HG03565 (cell line): ENCODE data around the gene CACNA1B.
"Not testable (repeated sequence)": the region's sequence is repeated elsewhere in the genome, so short reads cannot be mapped to it uniquely, and the experiment has no call there.

Source experiments
- ATAC-seq: cut with Tn5 transposase; IDR thresholded peaks from one replicate; pipeline ENCODE4 v1.9.1; 2021; ENCODE audit warnings: mild to moderate bottlenecking, moderate library complexity; ENCODE audit not compliant: unreplicated experiment

The CACNA1B gene

DNA sequence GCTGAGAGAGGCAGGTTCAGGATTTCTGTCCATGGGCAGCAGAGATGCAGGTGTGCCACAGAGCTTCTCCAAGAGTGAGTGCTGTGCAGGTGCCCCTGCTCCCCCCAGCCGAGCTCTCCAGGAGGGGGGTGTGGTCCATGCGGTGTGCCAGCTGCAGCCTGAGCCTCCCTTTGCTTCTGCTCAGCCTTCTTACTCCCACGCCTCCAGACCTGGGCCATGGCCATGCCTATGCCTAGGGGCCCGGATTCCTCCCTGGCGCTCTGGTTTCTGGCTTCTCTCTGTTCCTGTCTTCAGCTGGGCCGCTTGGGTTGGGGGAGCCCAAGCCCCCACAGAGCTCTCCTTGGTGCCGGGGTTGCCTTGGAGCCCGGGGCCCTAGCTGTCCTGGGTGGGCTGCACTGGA lies 133.3 kb downstream of the CACNA1B start:
- ATAC-seq, result no peak

DNA sequence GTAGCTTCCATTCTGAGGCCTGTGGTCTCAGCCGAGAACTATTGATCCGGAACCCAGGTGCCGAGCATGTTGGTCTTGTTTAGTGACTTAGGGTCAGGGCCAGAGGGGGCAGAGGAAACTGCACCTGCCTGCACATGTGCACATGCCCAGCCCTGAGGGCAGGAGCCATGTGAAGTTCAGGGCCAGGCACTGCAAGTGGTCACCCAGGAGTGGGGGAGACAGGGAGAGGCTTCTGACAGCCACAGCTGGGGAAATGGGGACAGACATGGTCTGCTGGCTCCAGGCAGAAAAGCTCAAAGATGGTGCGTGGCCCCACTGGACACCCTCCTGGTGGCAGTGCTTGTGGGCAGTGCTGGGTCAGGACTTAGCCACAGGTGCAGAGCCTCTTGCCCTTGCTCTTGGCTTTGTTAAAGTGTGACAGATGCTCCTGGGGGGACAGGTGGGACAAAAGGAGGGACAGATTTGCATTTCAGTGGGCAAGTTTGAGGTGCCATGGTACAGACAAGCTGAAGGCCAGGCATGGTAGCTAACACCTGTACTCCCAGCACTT lies 134.4 kb downstream of the CACNA1B start:
- ATAC-seq, result no peak

DNA sequence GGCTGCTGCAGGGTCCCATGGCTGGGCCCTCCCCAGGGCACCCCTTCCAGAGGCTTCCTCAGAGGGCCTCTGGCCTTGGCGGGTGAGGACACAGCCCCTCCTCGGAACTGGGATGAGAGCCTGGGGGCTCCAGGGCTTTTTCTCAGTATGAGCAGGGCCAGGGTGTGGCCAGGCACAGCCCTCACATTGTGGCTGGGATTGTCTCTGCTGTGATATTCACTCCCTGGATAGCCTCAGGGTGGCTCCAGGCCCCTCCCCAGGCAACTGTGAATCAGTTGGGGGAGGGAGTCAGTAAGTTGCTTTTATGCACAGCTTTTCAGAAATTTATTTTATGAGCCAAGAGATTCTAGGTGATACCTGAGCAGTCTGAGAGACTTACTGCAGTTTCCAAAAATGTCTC lies 135.7 kb downstream of the CACNA1B start:
- ATAC-seq, result no peak

DNA sequence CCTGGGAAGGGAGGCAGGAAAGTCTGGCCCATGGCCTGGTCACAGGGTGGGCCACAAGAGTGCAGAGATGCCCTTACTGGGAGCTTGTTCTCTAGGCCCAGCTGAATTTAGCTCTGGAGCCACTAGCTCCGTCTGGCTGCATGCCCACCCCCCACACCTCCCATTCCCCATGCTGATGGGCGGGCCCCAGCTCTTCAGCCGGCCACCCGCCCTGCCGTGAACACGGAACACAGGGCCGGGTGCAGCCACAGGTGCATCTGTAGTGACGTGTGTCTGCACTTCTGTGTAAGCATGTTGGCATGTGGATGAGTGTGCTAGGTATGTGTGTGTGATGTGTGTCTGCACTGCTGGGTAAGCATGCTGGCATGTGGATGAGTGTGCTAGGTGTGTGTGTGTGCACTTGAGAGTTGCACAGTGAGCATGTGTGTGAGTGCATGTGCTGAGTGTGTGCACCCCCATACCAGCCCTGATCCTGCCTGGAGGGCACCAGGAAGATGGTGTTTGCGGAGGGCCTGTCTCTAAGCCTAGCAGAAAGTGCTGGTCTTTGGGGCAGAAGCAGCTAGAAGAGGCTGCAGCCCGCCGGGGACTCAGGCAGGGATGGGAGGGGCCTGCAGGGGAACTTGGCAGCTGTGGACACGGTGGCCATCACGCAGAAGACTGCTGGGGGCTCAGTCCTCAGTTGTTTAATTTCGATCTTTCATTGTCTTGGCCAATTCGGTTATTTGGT lies 136.4 kb downstream of the CACNA1B start:
- ATAC-seq, result no peak

DNA sequence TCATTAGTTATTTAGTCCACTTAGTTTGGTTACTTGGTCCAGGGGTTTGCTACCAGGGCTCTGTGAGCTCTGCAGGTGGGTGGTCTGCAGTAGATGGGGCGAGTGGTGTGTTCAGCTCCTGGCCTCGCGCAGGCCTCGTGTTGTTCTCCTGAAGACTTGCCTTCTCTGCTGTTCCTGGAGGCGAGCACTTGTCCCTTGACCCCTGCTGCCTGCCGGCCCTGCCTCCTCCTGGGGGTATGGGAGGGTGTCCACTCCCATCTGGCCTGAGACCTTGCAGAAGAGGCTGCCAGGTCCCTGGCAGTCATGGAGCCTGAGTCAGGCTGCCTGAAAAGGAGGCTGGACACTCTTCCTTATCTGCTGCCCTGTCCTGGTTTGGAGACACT lies 137.0 kb downstream of the CACNA1B start:
- ATAC-seq, result no peak

DNA sequence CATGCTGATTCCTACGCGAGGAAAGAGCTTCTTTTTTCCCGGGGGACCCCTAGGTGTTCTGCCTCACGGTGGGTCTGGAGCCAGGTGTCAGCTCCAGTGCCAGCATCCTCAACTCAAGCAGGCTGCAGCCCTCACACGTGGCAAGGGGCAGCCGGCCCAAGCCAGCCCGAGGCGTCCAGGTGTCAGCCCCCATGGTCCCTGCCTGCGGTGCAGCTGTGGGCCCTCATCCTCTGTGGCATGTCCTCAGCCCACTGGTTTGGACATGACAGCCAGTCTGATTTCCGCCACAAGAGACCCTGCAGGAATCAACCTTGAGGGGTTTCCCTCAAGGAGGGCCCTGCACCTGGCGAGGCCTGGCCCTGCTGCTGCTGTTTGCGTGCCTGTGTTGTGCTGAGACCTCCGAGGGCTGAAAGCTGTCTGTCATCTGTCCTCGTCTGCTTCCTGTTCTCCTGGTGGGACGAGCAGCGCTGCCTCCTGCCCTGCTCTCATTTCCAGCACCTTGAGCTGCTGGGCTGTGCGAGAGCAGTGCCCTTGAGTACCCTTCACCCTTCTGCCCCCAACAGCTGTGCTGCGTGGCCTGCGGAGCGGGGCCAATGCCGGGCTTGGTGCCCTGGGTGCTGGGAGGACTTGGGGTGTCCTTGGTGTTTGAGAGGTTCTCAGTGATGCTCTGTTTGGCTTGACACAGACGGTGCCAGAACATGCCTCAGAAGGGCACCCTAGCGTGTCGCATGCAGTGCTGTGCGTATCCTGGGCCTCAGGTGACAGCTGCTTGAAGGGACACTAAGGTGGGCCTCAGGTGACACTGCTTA lies 137.6 kb downstream of the CACNA1B start:
- no peak for ATAC-seq

DNA sequence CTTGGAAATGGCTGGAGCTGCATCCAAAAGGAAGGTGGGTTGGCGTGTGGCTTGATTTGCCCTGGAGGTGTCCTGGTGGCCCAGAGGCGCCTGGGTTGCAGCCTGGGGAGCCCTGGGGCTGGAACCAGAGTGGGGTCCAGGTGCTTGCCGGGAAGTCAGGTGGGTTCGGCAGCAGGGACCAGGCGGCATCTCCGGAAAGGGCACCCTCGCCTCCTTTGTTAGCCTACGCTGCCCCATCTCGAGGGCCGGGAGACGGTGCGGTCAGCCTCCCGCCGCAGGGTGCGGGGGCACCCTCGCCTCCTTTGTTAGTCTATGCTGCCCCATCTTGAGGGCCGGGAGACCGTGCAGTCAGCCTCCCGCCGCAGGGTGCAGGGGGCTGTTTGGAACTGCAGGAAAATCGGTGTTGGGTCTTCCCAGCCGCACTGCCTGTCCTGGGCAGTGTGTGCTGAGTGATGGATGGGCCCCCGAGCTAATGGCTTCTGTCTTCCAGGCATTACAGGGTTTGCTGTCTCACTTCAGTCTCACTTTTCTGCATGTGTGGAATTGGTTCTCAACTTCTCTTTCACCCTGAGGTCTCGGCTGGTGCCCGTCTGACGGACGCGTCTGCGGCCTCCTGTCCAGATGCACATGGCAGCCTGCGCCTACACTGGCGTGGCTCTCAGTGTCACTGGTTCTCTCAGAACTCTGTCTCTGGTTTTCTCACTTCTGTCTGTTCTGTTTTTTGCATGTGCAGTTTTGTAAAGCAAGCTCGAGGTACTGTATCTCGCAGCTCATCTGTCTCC lies 139.0 kb downstream of the CACNA1B start:
- no peak for ATAC-seq

DNA sequence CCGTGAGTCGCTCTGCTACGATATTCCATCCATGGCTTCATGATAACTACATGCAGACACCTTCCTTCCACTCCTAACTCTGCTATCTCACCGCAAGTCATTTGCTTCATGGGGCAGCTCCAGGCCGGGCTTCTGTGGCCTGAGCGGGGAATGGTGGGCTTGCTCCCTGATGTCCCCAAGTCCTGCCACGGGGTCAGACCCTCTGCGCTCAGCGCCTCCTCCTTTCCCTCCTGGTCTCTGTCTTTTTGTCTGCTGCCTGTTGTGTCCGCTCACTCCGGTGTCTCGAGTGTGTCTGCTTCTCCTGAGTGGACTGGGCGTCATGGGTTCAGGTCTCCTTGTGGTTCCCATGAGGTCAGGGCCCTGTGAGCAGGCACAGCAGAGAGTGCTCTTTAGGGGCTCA lies 139.6 kb downstream of the CACNA1B start:
- no peak for ATAC-seq

DNA sequence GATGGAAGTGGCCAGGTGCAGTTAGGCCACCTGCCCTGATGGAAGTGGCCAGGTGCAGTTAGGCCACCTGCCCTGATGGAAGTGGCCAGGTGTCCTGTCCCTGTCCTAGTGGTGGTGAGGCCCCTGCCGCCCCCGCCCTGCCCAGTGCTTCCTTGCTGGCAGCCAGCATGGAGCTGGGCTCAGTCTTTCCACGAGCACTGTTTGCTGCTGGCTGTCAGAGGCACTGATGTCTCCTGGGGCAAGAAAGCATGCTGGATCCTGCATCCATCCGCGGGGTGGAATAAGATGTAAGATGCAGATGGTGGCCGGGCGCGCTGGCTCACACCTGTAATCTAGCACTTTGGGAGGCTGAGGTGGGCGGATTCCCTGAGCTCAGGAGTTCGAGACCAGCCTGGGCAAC lies 141.9 kb downstream of the CACNA1B start:
- not testable (repeated sequence) for ATAC-seq

DNA sequence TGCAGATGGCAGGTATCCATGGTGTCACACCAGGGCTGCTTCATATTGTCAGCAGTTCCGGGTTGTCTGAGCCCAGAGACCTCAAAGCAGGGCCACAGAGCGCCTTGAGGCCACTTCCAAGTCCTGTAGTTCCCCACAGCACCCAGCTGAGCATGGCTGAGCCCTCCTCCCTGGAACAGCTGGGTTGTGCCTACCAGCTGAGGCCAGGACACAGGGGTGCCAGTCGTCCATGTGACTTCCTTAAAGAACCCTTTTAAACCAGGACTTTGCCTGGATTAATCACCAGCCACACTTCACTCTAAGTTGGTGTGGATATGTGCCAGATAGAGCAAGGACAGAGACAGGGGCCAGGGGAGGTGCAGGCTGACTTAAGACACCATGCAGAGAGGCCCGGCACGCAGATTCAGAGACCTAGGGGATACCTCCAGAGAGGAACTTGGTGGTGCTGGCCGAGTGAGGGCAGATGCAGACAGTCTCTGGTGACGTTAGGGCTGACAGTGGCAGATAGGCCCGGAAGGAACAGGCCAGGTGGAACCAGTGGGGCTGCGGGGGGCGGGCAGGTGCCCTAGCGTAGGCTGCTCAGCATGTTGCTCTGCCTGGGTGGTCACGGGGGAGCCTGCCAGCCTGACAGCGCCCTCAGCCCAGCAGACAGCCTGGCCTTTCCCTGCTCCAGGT lies 142.7 kb downstream of the CACNA1B start:
- no peak for ATAC-seq

DNA sequence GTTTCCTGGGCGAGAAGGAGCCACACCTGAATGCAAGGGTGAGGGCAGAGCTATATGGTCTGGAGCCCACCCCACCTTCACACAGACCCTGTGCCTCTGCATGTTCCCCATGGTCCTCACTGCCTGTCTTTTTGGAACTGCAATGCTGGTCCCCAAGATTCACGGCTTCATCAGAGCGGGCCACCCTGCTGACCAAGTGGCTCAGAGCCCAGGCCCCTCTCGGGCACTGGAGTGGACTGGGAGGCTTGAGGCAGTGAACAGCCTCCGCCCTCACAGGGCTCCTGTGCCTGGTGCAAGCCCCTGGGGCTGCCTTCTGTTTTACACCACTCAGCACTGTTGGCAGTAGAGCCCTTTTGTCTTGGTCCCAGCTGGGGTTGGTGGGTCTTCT lies 143.2 kb downstream of the CACNA1B start:
- no peak for ATAC-seq

DNA sequence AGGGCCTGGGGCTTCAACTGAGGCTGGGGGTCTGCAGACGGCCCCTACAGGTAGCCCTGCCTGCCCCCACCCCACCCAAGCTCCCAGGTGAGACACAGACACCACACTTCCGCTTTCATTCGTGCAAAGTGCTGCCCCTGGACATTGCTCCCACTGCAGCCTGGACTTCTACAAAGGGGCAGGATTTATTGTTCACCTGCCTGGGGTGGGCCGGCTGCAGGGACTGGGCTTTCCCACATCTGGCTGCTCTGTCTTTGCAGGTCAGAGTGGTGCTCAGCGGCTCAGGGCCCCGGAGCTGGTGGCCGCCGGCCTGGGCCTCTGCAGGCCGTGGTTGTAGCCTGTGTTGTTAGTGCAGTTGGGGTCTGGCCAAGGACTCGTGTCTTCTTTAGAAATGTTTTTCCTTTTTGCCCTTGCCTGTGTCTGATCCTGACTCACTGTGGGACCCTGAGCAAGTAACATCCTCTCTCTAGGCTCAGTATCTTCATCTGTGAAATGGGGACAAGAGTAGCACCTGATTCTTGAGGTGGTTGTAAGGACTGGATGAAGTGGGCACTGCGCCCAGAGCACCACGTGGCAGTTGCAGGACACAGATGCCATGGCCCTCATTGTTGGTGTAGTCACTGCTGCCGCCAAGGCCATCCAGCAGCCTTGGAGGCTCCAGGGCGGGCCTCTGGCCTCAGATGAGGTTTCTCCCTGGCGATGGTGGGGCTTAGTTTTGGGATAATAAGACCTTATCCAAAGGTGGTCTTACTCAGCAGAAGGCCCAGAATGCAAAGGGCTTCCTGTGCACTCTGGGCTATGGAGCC lies 143.9 kb downstream of the CACNA1B start:
- no peak for ATAC-seq

DNA sequence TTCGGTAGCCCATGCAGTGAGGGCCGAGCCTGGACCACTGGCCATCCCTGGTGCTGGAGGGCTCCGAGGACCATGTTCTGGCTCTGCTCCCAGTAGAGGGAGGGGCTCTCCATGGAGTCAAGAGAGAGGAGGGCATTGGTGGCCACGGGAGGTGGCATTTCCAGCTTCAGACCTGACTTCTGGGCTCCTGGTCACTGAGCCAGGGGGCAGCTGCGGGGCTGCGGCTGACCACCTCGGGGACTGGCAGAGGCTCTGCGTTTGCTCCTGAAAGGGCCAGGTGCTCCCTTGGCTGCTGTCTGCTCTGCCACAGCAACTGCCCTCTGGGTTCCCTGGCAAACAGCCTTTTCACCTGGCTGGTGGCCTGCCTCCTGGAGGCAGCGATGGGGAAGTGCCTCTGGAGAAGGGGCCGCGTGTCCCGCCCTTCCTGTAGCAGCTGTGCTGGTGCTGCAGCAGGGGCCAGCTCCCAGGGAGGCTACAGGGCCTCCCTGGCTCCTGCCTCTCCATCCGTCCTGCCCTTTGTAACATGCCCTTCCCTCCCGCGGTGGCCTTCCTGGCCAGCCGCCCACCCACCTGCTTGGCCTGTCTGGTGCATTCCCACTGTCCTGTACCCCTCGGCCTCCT lies 144.6 kb downstream of the CACNA1B start:
- no peak for ATAC-seq

DNA sequence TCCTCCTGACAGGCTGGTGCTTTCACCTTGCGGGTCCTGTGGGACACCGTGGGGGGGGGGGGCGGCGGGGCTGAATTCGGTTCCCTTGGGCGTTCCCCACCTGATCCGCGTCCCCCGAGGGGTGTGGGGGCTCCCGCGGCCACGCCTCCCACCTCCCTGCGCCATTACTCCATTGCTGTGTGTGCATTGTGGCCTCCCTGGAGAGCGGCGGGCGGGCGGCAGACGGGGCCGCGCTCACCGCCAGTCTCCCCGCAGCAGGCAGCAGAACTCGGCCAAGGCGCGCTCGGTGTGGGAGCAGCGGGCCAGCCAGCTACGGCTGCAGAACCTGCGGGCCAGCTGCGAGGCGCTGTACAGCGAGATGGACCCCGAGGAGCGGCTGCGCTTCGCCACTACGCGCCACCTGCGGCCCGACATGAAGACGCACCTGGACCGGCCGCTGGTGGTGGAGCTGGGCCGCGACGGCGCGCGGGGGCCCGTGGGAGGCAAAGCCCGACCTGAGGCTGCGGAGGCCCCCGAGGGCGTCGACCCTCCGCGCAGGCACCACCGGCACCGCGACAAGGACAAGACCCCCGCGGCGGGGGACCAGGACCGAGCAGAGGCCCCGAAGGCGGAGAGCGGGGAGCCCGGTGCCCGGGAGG lies 145.3 kb downstream of the CACNA1B start:
- no peak for ATAC-seq

DNA sequence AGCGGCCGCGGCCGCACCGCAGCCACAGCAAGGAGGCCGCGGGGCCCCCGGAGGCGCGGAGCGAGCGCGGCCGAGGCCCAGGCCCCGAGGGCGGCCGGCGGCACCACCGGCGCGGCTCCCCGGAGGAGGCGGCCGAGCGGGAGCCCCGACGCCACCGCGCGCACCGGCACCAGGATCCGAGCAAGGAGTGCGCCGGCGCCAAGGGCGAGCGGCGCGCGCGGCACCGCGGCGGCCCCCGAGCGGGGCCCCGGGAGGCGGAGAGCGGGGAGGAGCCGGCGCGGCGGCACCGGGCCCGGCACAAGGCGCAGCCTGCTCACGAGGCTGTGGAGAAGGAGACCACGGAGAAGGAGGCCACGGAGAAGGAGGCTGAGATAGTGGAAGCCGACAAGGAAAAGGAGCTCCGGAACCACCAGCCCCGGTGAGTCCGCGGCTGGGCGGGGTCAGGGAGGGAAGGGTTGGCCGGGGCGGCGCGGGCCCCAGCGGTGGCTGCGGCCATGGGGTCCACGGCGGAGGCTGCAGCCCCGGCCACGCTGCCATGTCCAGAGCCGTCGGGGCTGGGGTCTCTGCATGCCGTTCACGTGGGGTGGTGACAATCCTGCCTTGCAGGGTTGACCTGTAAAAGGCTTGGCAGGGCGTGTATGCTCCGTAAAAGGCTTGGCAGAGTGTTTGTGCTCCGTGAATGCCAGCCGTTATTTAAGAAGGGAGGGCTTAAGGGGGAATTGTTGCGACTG lies 146.0 kb downstream of the CACNA1B start:
- no peak for ATAC-seq

DNA sequence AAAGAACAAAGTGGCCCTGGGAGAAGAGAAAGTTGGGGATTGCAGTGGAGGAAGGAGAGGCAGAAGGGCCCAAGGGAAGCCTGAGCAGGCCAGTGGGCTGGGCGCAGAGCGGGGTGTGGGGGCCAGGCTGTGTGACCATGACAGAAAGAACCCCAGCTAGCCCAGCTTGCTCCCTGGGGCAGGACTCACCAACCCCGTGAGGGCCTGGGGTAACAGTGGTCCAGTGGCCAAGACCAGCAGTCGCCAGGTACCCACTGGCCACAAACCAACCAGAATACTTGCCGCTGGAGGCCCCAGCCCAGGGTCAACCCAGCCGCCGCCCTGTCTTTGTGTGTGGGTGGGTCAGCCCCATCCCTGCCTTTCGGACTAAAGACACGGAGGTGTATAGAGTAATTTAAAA lies 146.5 kb downstream of the CACNA1B start:
- no peak for ATAC-seq

DNA sequence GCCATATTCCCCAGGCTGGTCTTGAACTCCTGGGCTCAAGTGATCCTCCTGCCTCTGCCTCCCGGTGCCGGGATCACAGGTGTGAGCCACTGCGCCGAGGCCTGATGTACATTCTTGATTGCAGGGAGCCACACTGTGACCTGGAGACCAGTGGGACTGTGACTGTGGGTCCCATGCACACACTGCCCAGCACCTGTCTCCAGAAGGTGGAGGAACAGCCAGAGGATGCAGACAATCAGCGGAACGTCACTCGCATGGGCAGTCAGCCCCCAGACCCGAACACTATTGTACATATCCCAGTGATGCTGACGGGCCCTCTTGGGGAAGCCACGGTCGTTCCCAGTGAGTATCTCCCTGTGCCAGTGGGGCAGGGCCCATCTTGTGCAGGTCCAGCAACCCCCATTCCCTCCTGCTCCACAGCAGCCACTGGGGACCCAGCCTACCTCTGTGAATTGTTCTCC lies 147.3 kb downstream of the CACNA1B start:
- ATAC-seq, result no peak

DNA sequence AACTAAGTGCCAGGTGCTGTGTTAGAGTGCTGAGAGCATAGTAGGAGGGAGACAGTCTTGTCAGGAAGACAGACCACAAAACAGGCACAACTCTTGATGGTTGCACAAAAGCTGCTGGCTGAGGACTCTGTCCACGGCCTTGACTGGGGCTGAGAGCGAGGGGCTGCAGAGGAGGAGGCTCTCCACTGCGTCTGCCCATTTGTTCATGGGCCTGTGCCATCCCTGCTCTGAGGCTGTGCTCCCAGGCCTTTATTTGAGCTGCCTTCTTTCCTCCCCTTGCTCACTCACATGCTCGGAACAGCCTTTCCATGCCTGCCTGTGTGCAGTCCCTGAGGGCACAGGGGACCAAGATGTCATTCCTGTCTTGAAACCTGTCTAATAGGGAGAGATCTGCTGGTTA lies 147.8 kb downstream of the CACNA1B start:
- no peak for ATAC-seq
